Fibroblast of lung (primary cell): ENCODE results near the gene RSRP1.

Source experiments
- CTCF ChIP-seq, 2 donors: IDR thresholded peaks in 1 of 2; conservative IDR thresholded peaks in 1 of 2; 1 replicate in 1 of 2; 2 replicates in 1 of 2; pipeline ENCODE4 v1.5.1; 2011 to 2012; ENCODE audit warnings: low read length in 2 of 2, control low read depth in 1 of 2, inconsistent platforms in 1 of 2, low read depth in 1 of 2, mild to moderate bottlenecking in 1 of 2
- EZH2 ChIP-seq: IDR thresholded peaks from 2 replicates; pipeline ENCODE4 v1.5.1; 2012; ENCODE audit warnings: low read length, control low read depth, mild to moderate bottlenecking; ENCODE audit errors: missing control alignments

- TF ChIP-seq CTCF (conservative IDR thresholded peaks at IDR 0.05 in 1 of 2, IDR thresholded peaks at IDR 0.05 in 1 of 2; ENCODE audit: low read depth in 1 of 2, low read length in 2 of 2) (no peak), EZH2 (no peak)
These were observed 8.7 kb upstream of the RSRP1 start for GRCh38 chr1:25255706-25256577.
